SKM-1 (cell line): Measurements from ENCODE around the gene HNRNPL.
"Not testable (repeated sequence)": the region's sequence is repeated elsewhere in the genome, so short reads cannot be mapped to it uniquely, and the experiment has no call there.

Source experiments
- DNase-seq: peaks from one replicate; lab custom pipeline; 2025; ENCODE audit not compliant: unreplicated experiment; lab: John Stamatoyannopoulos, UW

The HNRNPL gene

DNA sequence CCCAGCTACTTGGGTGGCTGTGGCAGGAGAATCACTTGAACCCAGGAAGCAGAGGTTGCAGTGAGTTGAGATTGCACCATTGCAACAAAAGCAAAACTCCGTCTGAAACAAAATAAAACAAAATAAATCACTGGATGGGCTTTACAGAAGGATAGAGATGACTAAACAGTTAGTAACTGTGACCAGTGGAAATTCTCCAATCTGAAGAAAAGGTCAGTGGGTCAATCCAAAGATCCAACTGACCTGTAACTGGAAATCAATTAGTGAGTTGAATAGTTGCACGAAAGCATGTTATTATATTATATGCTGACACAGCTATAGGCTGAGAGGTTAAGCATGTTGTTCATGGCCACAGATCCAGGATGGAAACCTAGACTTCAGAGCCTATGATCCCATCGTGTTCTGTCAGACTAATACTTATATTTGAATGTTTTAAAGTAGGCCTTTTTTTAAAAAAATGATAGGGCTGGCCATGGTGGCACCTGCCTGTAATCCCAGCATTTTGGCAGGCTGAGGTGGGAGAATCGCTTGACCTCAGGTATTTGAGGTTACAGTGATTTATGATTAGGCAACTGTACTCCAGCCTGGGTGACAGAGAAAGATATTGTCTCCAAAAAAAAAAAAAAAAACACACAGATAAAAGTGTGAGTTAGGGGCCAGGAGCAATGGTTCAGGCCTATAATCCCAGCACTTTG, 19.6 kb downstream of the HNRNPL start:
- DNase-seq, result no peak

DNA sequence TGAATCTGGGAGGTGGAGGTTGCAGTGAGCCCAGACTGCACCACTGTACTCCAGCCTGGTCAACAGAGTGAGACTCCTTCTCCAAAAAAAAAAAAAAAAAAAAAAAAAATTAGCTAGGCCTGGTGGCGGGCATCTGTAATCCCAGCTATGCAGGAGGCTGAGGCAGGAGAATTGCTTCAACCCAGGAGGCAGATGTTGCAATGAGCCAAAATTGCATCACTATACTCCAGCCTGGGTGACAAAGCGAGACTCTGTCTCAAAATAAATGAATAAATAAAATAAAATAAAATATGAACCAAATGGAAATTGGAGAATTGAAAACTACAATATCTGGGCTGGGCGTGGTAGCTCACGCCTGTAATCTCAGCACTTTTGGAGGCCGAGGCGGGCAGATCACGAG, 20.6 kb downstream of the HNRNPL start:
- not testable (repeated sequence) for DNase-seq

- DNase-seq, result no peak
These were observed 22.8 kb downstream of the HNRNPL start for GRCh38 chr19:38826856-38827551.

DNA sequence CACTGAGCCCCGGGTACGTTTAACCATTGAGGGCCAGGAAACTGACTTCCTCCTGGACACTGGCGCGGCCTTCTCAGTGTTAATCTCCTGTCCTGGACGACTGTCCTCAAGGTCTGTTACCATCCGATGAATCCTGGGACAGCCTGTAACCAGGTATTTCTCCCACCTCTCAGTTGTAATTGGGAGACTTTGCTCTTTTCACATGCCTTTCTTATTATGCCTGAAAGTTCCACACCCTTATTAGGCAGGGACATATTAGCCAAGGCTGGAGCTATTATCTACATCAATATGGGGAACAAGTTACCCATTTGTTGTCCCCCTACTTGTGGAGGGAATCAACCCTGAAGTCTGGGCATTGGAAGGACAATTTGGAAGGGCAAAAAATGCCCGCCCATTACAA, 23.9 kb downstream of the HNRNPL start:
- not testable (repeated sequence) for DNase-seq

- DNase-seq, result not testable (repeated sequence)
These were observed 28.5 kb downstream of the HNRNPL start for GRCh38 chr19:38821230-38821825.

- no peak for DNase-seq
These were observed 30.4 kb downstream of the HNRNPL start for GRCh38 chr19:38819231-38819920.

GRCh38 chr19:38817081-38817480, 32.7 kb downstream of the HNRNPL start:
- no peak for DNase-seq

- no peak for DNase-seq
These were observed 33.5 kb downstream of the HNRNPL start for GRCh38 chr19:38816131-38816750.

DNA sequence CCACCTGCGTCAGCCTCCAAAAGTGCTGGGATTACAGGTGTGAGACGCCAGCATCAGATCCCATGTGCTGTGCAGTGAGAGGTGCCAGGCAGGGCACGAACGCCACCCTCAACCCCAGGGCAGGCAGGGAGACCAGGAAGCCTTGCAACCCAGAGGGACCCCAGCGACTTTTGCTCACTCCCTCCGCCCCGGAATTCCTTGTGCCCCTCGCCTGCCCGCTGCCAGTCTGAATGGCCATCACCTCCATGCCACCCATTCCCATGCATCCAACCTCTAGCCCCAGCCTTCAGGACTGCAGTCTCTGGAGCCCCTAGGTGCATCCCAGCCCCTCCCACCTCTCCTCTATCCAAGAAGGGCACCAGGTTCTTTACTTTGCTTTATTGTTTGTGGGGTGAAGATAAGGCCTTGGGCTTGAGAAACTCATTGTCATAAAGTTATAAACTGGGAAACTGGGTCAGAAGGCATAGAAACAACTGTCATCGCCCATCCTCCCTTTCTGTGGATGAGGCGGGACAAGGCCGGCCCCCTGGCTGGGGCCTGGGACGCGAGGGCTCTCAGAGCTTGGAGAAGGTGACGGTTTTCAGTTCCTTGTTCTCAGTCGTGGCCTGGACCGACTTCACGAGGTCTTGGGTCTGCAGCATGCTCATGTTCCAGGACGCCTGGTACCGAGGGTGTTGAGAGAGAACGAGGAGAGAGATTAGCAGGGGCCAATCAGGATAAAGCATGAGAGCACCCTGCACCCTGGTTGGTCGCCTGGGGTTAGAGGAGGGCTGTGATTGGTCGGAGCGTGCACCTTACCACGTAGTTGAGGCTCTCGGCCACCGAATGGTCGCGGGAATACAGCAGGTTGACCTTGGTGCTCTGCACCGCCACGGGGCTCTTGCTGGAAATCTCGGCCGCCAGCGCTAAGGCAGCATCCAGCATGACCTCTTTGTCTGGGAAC, 34.5 kb downstream of the HNRNPL start:
- DNase-seq, result no peak

GRCh38 chr19:38813932-38814331, 35.9 kb downstream of the HNRNPL start:
- DNase-seq, result not testable (repeated sequence)

DNA sequence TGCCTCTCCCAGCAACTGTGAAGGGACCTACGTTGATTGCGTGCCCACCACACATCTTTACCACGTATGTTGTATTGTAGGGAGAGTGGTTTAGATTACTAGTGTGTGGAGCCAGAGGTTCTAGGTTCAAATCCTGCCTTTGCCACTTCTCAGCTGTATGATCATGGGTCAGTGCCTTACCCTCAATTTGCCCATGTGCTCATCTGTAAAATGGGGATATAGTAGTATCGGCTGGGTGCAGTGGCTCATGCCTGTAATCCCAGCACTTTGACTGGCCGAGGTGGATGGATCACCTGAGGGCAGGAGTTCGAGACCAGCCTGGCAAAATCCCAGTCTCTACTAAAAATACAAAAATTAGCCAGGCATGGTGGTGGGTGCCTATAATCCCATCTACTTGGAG, 36.5 kb downstream of the HNRNPL start:
- no peak for DNase-seq

DNA sequence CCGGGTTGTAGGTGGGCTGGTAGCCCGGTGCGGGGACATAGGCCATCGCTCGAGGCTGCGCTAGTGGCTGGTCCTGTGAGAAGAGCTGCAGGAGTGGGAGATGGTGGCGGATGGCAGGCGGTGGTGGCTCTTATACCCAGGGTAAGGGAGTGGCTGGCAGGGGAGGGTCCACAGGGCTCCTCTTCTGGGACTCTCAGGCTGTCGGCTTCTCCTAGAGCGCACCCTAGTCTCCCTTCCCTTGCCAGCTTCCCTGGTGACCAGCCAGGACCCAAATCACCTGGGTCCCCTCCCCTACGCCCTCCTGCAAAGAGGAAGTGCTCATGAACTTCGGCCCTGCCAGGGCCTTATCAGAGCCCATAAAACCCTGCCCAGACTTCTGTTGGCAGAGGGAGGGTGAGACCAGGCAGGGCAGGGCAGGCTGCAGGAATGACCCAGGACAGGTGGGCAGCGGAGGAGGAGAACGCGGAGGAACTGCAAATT, 36.9 kb downstream of the HNRNPL start, which contains the start of gene LGALS4:
Gene LGALS4 (minus strand): TSS at position 105 of the 480 bp plus-strand sequence. CDS start 59 bp downstream, at position 46.
- DNase-seq, result no peak

DNA sequence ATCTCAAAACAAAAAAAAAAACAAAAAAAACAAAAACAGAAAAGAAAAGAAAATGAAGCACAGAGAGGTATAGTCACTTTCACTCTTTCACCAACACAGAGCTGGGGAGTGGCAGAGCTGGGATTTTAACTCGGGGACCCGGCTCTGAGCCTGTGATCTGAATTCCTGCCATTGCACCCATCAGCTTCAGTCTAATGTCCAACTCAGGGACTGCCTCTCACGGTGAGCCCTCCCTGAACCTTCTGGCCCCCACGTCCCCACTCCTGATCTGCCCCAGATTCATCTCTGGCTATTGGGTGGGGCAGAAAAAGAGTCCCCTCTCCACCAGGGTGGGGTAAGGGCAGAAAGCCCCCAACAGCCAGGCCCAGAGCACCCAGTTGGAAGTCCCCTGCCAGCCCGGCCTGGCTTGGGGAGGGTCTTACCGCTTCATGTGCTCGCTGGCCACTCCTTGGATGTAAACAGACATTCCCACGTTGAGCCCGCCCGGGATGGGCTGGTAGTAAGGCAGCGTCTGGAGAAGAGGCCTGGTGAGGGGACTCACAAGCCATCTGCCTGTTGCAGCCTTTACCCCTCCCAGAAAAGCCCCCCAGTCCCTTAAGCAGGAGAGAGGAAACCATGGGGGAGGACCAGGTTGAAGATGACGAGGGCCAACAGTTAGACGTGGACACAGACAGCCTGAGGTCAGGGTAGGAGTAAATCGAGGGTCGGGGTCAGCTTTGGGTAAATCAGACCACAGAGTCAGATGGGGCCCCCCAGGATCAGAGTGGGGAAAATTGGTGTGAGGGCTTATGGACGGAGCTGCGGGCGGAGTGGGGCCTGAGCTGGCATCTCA, 37.6 kb downstream of the HNRNPL start:
- no peak for DNase-seq

GRCh38 chr19:38809592-38810252, 40.1 kb downstream of the HNRNPL start:
- no peak for DNase-seq

- no peak for DNase-seq
These were observed 41.0 kb downstream of the HNRNPL start for GRCh38 chr19:38808741-38809140.

GRCh38 chr19:38807374-38808098, 42.2 kb downstream of the HNRNPL start:
- DNase-seq, result not testable (repeated sequence)

- DNase-seq, result no peak
These were observed 43.4 kb downstream of the HNRNPL start for GRCh38 chr19:38806371-38806770.

- no peak for DNase-seq
These were observed 44.6 kb downstream of the HNRNPL start for GRCh38 chr19:38805180-38805579.
